PFSK-1 (cell line): ENCODE measurements around the gene LRMDA.

Experiments used
- FOXP2 ChIP-seq: optimal IDR thresholded peaks from 2 replicates; pipeline ENCODE3; 2011; ENCODE audit warnings: borderline replicate concordance, control low read depth, inconsistent platforms; ENCODE audit not compliant: insufficient read depth; ENCODE audit errors: extremely low read length, extremely low read depth
- POLR2AphosphoS5 ChIP-seq: IDR thresholded peaks from 2 replicates; pipeline ENCODE4 v1.6.1; 2012; ENCODE audit warnings: low read depth, mild to moderate bottlenecking, control low read depth, low read length, moderate library complexity
- SIN3A ChIP-seq: IDR thresholded peaks from 2 replicates; pipeline ENCODE4 v1.6.1; 2012; ENCODE audit warnings: mild to moderate bottlenecking, low read length, moderate library complexity, borderline replicate concordance; ENCODE audit not compliant: insufficient read depth
- TAF1 ChIP-seq: IDR thresholded peaks from 2 replicates; pipeline ENCODE4 v1.6.1; 2012; ENCODE audit warnings: low read length, control low read depth, borderline replicate concordance; ENCODE audit not compliant: insufficient read depth
- TF ChIP-seq, protein P1 (sequence below), 2 experiments: IDR thresholded peaks; 2 replicates each; pipeline versions ENCODE4 v1.6.1 to v1.8.0; 2011 to 2012; ENCODE audit warnings: low read depth in 2 of 2, low read length in 2 of 2, control low read depth in 1 of 2, inconsistent platforms in 1 of 2, mild to moderate bottlenecking in 1 of 2, moderate library complexity in 1 of 2; ENCODE audit not compliant: insufficient read depth in 1 of 2

Gene LRMDA

DNA sequence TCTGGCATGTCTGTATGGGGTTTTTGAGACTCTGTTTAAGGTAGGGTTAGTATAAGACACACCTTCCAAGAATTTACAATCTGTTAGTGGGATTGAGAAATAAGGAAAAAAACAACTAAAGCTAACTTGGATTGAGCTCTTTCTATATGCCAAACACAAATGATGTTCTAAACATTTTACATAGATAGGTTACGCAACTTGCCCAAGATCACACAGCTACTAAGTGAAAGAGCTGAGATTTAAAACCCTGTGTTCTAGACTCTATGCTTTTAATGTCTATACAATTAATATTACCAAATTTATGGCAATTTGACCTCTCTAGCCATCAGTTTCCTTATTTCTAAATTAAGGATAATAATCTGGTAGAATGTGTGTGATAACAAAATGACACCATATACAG is 1056.2 kb downstream of the LRMDA start:
- TF ChIP-seq FOXP2 (no peak), TAF1 (no peak), POLR2AphosphoS5 (no peak), SIN3A (no peak)
- TF ChIP-seq, protein P1, sequence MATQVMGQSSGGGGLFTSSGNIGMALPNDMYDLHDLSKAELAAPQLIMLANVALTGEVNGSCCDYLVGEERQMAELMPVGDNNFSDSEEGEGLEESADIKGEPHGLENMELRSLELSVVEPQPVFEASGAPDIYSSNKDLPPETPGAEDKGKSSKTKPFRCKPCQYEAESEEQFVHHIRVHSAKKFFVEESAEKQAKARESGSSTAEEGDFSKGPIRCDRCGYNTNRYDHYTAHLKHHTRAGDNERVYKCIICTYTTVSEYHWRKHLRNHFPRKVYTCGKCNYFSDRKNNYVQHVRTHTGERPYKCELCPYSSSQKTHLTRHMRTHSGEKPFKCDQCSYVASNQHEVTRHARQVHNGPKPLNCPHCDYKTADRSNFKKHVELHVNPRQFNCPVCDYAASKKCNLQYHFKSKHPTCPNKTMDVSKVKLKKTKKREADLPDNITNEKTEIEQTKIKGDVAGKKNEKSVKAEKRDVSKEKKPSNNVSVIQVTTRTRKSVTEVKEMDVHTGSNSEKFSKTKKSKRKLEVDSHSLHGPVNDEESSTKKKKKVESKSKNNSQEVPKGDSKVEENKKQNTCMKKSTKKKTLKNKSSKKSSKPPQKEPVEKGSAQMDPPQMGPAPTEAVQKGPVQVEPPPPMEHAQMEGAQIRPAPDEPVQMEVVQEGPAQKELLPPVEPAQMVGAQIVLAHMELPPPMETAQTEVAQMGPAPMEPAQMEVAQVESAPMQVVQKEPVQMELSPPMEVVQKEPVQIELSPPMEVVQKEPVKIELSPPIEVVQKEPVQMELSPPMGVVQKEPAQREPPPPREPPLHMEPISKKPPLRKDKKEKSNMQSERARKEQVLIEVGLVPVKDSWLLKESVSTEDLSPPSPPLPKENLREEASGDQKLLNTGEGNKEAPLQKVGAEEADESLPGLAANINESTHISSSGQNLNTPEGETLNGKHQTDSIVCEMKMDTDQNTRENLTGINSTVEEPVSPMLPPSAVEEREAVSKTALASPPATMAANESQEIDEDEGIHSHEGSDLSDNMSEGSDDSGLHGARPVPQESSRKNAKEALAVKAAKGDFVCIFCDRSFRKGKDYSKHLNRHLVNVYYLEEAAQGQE (IDR thresholded peaks at IDR 0.05; ENCODE audit: insufficient read depth in 1 of 2, low read depth in 2 of 2, low read length in 2 of 2) = no peak

DNA sequence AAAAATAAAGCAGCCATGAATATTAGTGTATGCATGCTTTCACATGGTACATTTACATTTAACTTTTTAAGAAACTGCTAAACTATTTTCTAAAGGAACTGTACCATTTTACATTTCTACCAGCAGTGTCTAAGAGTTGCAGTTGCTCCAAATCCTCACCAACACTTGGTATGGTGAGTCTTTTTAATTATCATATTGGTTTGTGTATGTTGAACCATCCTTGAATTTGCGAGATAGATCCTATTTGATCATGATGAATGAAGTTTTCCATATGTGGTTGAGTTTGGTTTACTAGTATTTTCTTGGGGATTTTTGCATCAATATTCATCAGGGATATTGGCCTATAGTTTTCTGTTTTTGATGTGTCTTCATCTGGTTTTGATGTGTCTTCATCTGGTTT is 1057.2 kb downstream of the LRMDA start:
- no peak for TF ChIP-seq POLR2AphosphoS5
- no peak for TF ChIP-seq SIN3A
- no peak for TF ChIP-seq FOXP2
- no peak for TF ChIP-seq TAF1
- TF ChIP-seq, protein P1 (IDR thresholded peaks at IDR 0.05; ENCODE audit: insufficient read depth in 1 of 2, low read depth in 2 of 2, low read length in 2 of 2) = no peak

DNA sequence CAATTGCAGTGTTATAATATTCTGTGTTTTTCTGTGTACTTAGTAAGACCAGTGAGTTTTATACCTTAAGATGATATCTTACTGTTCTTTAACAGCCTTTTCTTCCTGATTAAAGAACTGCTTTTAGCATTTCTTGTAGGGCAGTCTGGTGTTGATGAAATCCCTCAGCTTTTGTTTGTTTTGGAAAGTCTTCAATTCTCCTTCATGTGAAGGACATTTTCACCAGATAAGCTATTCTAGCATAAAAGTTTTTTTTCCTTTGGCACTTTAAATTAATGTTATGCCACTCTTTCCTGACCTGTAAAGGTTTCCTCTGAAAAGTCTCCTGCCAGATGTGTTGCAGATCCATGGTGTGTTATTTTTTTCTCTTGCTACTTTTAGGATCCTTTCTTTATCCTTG is 1059.8 kb downstream of the LRMDA start:
- TF ChIP-seq FOXP2 (no peak), POLR2AphosphoS5 (no peak)

DNA sequence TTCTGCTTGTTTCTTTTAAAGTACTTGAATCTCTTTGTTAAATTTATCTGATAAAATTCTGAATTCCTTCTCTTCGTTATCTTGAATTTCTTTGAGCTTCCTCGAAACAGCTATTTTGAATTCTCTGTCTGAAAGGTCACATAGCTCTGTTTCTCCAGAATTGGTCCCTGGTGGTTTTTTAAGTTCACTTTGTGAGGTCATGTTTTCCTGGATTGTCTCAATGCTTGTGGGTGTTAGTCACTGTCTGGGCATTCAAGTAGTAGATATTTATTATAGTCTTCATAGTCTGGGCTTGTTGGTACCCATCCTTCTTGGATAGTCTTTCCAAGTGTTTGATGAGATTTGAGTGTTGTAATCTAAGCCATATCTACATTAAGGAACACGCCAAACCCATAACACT is 1060.6 kb downstream of the LRMDA start:
- TF ChIP-seq FOXP2 (no peak), SIN3A (no peak), POLR2AphosphoS5 (no peak), TAF1 (no peak)
- TF ChIP-seq, protein P1 (IDR thresholded peaks at IDR 0.05; ENCODE audit: insufficient read depth in 1 of 2, low read depth in 2 of 2, low read length in 2 of 2) = no peak

DNA sequence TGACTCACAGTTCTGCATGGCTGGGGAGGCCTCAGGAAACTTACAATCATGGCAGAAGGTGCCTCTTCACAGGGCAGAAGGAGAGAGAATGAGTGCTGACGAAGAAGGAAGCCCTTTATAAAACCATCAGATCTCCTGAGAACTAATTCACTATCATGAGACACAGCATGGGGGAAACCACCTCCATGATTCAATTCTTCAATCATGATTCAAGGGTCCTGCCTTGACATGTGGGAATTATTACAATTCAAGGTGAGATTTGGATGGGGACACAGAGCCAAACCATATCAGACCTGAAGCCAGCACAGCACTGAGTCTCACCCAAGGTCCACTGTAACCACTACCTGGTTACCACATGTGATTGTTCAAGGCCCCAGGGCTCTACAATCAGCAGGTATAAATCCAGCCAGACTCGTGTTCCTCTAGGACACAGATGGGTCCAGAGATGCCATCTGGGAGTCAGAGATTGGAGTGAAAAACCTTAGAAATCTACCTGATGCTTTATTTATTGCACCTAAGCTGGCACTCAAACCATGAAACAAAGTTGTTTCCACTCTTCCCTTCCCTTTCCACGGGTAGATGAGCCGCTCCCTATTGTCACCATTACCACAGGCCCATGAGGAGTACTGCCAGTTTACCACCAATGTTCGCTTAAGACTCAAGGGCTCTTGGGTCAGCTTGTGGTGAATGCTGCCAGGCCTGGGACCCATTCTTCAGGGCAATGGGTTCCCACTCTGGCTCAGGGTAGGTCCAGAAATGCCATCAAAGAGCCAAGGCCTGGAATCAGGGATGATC is 1061.5 kb downstream of the LRMDA start:
- TF ChIP-seq POLR2AphosphoS5 = no peak
- no peak for TF ChIP-seq SIN3A
- no peak for TF ChIP-seq TAF1
- TF ChIP-seq FOXP2 = no peak
- TF ChIP-seq, protein P1 (IDR thresholded peaks at IDR 0.05; ENCODE audit: insufficient read depth in 1 of 2, low read depth in 2 of 2, low read length in 2 of 2) = no peak
